HepG2 (cell line): Measurements from ENCODE around the gene PARM1. TPM values are rescaled to one million over a fixed set of nuclear protein-coding genes. Genes with fewer than 3 reads are reported as not detected.

Source experiments
- ATAC-seq: fragments of 200-7000 bp; cut with Tn5 transposase; 3 replicates; pipeline ENCODE4 v1.9.1; 2020; ENCODE audit warnings: mild to moderate bottlenecking, moderate library complexity
- BruUV-seq: library from RNA; stranded (reverse); fragments of 400-500 nt; replicated peaks from 2 replicates; lab custom pipeline; 2021; lab: Mats Ljungman, UMichigan
- CTCF ChIA-PET: fragments of 300-600 bp; formaldehyde crosslinking; extraction: SDS; loops from one replicate; lab custom pipeline; 2021; ENCODE audit warnings: low total read pairs, inconsistent platforms, low intra/inter-chr PET ratio; lab: Yijun Ruan, JAX
- POLR2A ChIA-PET: fragments of 350-600 bp; sonication (Branson Sonifier 250); formaldehyde crosslinking; loops from one replicate; lab custom pipeline; 2020; ENCODE audit warnings: antibody characterized with exemption, inconsistent platforms; lab: Yijun Ruan, JAX
- DNase-seq: peaks from one replicate; pipeline ENCODE4 v3.0.0-alpha.2; 2015; ENCODE audit warnings: low spot score
- FAIRE-seq: peaks from 3 replicates; lab custom pipeline; 2011; peaks lifted over from hg19 to GRCh38; lab: Jason Lieb, UNC
- H2AFZ ChIP-seq: one replicate; pipeline ENCODE4 v1.6.1; 2011; ENCODE audit warnings: low read length, inconsistent platforms
- H3K27ac ChIP-seq: fragments of 300-600 bp; 3 replicates; pipeline ENCODE4 v1.8.0; 2011; ENCODE audit warnings: mixed run types, mild to moderate bottlenecking, mixed read lengths, low read length, inconsistent platforms; ENCODE audit not compliant: insufficient read depth; ENCODE audit errors: extremely low read length
- H3K27me3 ChIP-seq, 2 experiments: fragments of 200-600 bp in 1 of 2; 2 replicates in 1 of 2; 3 replicates in 1 of 2; pipeline versions ENCODE4 v1.6.0 to v1.8.0; 2011; ENCODE audit warnings: low read length in 2 of 2, mild to moderate bottlenecking in 2 of 2, moderate library complexity in 2 of 2, inconsistent platforms in 1 of 2; ENCODE audit not compliant: insufficient read depth in 2 of 2, control insufficient read depth in 1 of 2
- H3K36me3 ChIP-seq, 2 experiments: fragments of 200-600 bp in 1 of 2; replicated peaks in 1 of 2; 2 replicates in 1 of 2; 3 replicates in 1 of 2; pipeline versions ENCODE4 v1.5.1 to v1.8.0; 2011; ENCODE audit warnings: low read length in 2 of 2, inconsistent platforms in 1 of 2; ENCODE audit not compliant: insufficient read depth in 2 of 2, control insufficient read depth in 1 of 2
- H3K4me1 ChIP-seq: 2 replicates; pipeline ENCODE4 v1.5.1; 2012; ENCODE audit warnings: low read length, inconsistent platforms; ENCODE audit not compliant: insufficient read depth
- H3K4me2 ChIP-seq: 2 replicates; pipeline ENCODE4 v1.6.0; 2011; ENCODE audit warnings: low read depth, low read length, inconsistent platforms
- H3K4me3 ChIP-seq, 3 experiments: fragments of 200-600 bp in 1 of 3; sonication (generic), shearing (Covaris generic) in 1 of 3; replicated peaks in 1 of 3; 2 replicates each; pipeline ENCODE4 v1.5.1; 2011 to 2016; ENCODE audit warnings: low read length in 3 of 3, inconsistent platforms in 2 of 3, low read depth in 2 of 3, mild to moderate bottlenecking in 2 of 3, control low read depth in 1 of 3, mixed read lengths in 1 of 3; ENCODE audit not compliant: insufficient read depth in 1 of 3
- H3K79me2 ChIP-seq: one replicate; pipeline ENCODE4 v1.6.1; 2011; ENCODE audit warnings: low read length, inconsistent platforms; ENCODE audit not compliant: insufficient read depth
- H3K9ac ChIP-seq: 2 replicates; pipeline ENCODE4 v1.6.0; 2011; ENCODE audit warnings: mild to moderate bottlenecking, low read depth, low read length, inconsistent platforms; ENCODE audit not compliant: insufficient read depth
- H3K9me3 ChIP-seq: 2 replicates; pipeline ENCODE4 v1.5.1; 2012; ENCODE audit warnings: mild to moderate bottlenecking, low read length
- H4K20me1 ChIP-seq: 2 replicates; pipeline ENCODE4 v1.6.0; 2011; ENCODE audit warnings: inconsistent platforms, mild to moderate bottlenecking, low read length, moderate library complexity; ENCODE audit not compliant: insufficient read depth
- BCLAF1 ChIP-seq: fragments of 450-650 bp; IDR thresholded peaks from 2 replicates; pipeline ENCODE4 v1.6.1; 2017; ENCODE audit warnings: mild to moderate bottlenecking
- BHLHE40 ChIP-seq: IDR thresholded peaks from 2 replicates; pipeline ENCODE4 v1.6.1; 2011; ENCODE audit warnings: low read length, improper control_type of control experiment
- CENPX ChIP-seq: sonication (generic); formaldehyde crosslinking; IDR thresholded peaks from 2 replicates; pipeline ENCODE4 v1.9.0; 2021; ENCODE audit warnings: mild to moderate bottlenecking, missing genetic modification reagents, moderate library complexity
- GFI1 ChIP-seq: sonication (generic); formaldehyde crosslinking; IDR thresholded peaks from 2 replicates; pipeline ENCODE4 v1.5.0; 2020; ENCODE audit warnings: missing genetic modification reagents, mild to moderate bottlenecking, borderline replicate concordance
- HNF1A ChIP-seq, 2 experiments: sonication (generic) in 1 of 2; formaldehyde crosslinking in 1 of 2; IDR thresholded peaks; 2 replicates each; pipeline versions ENCODE4 v1.4.0 to v1.6.1; 2016 to 2020; ENCODE audit warnings: borderline replicate concordance in 1 of 2, low read depth in 1 of 2, mild to moderate bottlenecking in 1 of 2, missing genetic modification reagents in 1 of 2
- JUN ChIP-seq: sonication (generic); formaldehyde crosslinking; IDR thresholded peaks from 2 replicates; pipeline ENCODE4 v1.4.0; 2020; ENCODE audit warnings: mild to moderate bottlenecking, missing genetic modification reagents
- POGK ChIP-seq: sonication (generic); formaldehyde crosslinking; conservative IDR thresholded peaks from 2 replicates; pipeline ENCODE4 v1.8.0; 2022; ENCODE audit warnings: mild to moderate bottlenecking, moderate library complexity, missing genetic modification reagents
- ZBTB1 ChIP-seq: sonication (generic); formaldehyde crosslinking; IDR thresholded peaks from 2 replicates; pipeline ENCODE4 v1.4.0; 2020; ENCODE audit warnings: missing genetic modification reagents, borderline replicate concordance
- ZBTB39 ChIP-seq: sonication (generic); formaldehyde crosslinking; IDR thresholded peaks from 2 replicates; pipeline ENCODE4 v1.5.0; 2020; ENCODE audit warnings: missing genetic modification reagents
- ZFY ChIP-seq: sonication (generic); formaldehyde crosslinking; IDR thresholded peaks from 2 replicates; pipeline ENCODE4 v1.4.0; 2020; ENCODE audit warnings: missing genetic modification reagents
- ZNF570 ChIP-seq: sonication (generic); formaldehyde crosslinking; IDR thresholded peaks from 2 replicates; pipeline ENCODE4 v1.4.0; 2020; ENCODE audit warnings: mild to moderate bottlenecking, missing genetic modification reagents, borderline replicate concordance
- WGBS: methylation state at CpG from one replicate; pipeline ENCODE4 v1.1.6; 2017; ENCODE audit warnings: low lambda C conversion rate; 5-methylcytosine and 5-hydroxymethylcytosine counted together
- in situ Hi-C: cut with HindIII; loops from 2 replicates; pipeline ENCODE4 v1.10.0; 2017; ENCODE audit warnings: low pct_unique_long_range_greater_than_20kb; ENCODE audit not compliant: extremely low pct_ligation_motif_present
- intact Hi-C: fragments of 100-400 bp; cut with micrococcal nuclease; formaldehyde crosslinking; loops from one replicate; pipeline ENCODE4 v1.10.0; 2022; ENCODE audit not compliant: unreplicated experiment
- polyA plus RNA-seq, 8 experiments: library from polyadenylated mRNA; depleted of rRNA in 3 of 8; stranded (reverse) in 7 of 8; unstranded in 1 of 8; fragments of >200 nt; fragmentation: Illumina TruSeq in 4 of 8; extraction: Trizol in 4 of 8; gene quantifications; 2 replicates each; pipeline versions ENCODE4 v1.2.1 to v1.2.3, GENCODE V29; 2011 to 2016; ENCODE audit warnings: low read depth in 4 of 8, missing spikeins in 1 of 8, mixed read lengths in 1 of 8; ENCODE audit not compliant: insufficient read depth in 1 of 8
- total RNA-seq, 5 experiments: library from RNA; depleted of rRNA; stranded (reverse); fragments of >200 nt; fragmentation: Illumina TruSeq; extraction: Trizol; gene quantifications; 2 replicates each; pipeline ENCODE4 v1.2.3, GENCODE V29; 2016; ENCODE audit warnings: low read depth in 1 of 5

PARM1 gene
- total and polyA plus RNA-seq, 2 of the 13 experiments (the other 11 are each of a cell fraction or from before 2014, with no cell fraction given) = not detected

DNA sequence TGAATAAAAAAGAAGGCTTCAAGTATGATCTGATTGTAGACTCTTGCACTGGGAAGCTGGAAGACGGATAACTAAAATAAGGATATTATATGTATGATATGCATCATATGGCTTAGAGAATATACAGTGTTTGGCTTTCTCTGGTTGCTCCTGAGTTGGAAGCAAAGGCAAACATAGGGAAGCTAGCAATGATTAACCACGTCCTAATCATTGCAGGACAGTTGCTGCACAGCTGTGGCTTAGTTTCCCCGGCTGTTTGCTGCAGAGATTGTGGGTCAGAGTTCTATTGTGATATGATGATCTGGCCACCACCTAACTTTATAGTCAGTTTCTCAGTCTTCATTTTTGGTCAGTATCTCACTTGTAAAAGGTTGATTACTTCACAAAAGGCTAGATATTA, 36.3 kb upstream of the PARM1 start:
- in situ Hi-C loops (no loop called here), intact Hi-C loops (no loop called here)
- FAIRE-seq (peak; percentile 69), DNase-seq (no peak), ATAC-seq (peak; percentile 61; the same call in 2 of the 3 replicates)
- no peak overlapping the region for H3K4me3 ChIP-seq
- no peak for TF ChIP-seq ZFY (CRISPR knock-in tag)
- TF ChIP-seq ZBTB1 (CRISPR knock-in tag) = no peak
- no peak for TF ChIP-seq JUN (CRISPR knock-in tag)
- peak; percentile 44; the same call in 1 of the 2 replicates for TF ChIP-seq HNF1A (IDR thresholded peaks at IDR 0.05; ENCODE audit: low read depth)
- TF ChIP-seq HNF1A (CRISPR knock-in tag; IDR thresholded peaks at IDR 0.05; ENCODE audit: borderline replicate concordance) = peak; percentile 40; the same call in 1 of the 2 replicates
- TF ChIP-seq CENPX (CRISPR knock-in tag) = no peak
- TF ChIP-seq POGK (CRISPR knock-in tag) = no peak
- no peak for TF ChIP-seq BHLHE40
- TF ChIP-seq ZNF570 (CRISPR knock-in tag) = no peak
- TF ChIP-seq GFI1 = 0 out of 2 replicates have a peak, but pooled peaks have one; percentile 28
- TF ChIP-seq BCLAF1 = no peak
- TF ChIP-seq ZBTB39 (CRISPR knock-in tag) = no peak
- no peaks in the 10 kb centered on the region for H3K9me3 ChIP-seq
- no peaks in the 10 kb centered on the region for H3K79me2 ChIP-seq
- no peaks in the 10 kb centered on the region for H3K27me3 ChIP-seq
- no peak overlapping the region for H2AFZ ChIP-seq
- peaks cover 12% of the 10 kb centered on the region for H3K4me1 ChIP-seq
- 3% methylated on average over 3 of the region's 3 CpGs for WGBS
- no peaks in the 10 kb centered on the region for H4K20me1 ChIP-seq
- H3K9ac ChIP-seq = no peak overlapping the region
- no peak overlapping the region for H3K27ac ChIP-seq
- H3K4me2 ChIP-seq = no peak overlapping the region
- no TSS peak for BruUV-seq
- CTCF ChIA-PET = no interaction called here
- POLR2A ChIA-PET = no interaction called here
- H3K36me3 ChIP-seq = no peaks in the 10 kb centered on the region
